GM13976 (cell line): ENCODE data around the gene XRCC5.
"Not testable (repeated sequence)": the region's sequence is repeated elsewhere in the genome, so short reads cannot be mapped to it uniquely, and the experiment has no call there.

Source experiments
- DNase-seq: peaks from one replicate; pipeline ENCODE4 v3.0.0; 2012; ENCODE audit warnings: low spot score
- in situ Hi-C: fragments of 300-500 bp; cut with MboI; formaldehyde crosslinking; loops from one replicate; pipeline ENCODE4 v1.12.0; 2022; ENCODE audit warnings: low sequenced_read_pairs, mixed read lengths, inconsistent platforms; ENCODE audit not compliant: unreplicated experiment
- TF ChIP-seq, protein P1 (sequence below): IDR thresholded peaks from 2 replicates; pipeline ENCODE4 v1.5.1; 2012; ENCODE audit warnings: borderline replicate concordance, mild to moderate bottlenecking; ENCODE audit not compliant: insufficient read depth; ENCODE audit errors: extremely low read depth, missing control alignments, control extremely low read depth

Gene XRCC5

DNA sequence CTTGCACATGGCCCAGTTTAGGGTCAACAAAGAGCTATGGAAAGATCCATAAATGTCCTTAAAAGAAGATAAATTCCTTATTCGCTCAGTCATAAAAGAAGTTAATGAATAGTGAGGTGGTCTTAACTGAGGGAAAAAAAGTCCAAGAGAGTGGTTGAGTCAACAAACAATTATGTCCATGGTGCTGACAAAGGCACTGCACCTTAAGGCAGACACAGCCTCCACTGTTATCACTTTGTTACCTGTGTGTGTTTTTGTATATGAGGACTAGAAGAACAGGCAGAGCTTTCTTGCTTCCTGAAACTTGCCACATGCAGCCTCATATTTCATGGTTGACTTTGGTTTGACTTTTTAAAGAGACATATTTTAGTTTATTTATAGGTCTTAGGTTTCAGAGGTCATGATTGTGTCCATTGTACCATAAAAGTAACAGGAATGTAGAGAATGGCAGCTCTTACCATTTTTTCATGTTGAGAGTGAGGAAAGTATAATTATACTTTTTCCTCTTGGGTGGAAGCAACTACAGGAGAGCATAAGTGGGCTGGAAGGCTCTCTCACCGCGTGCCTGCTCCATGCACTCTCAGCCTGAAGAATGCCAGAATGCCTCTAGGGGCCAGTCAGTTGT, 93.6 kb downstream of the XRCC5 start:
- DNase-seq: no peak
- in situ Hi-C loops: loop anchor here (25.0 kb wide), 1 partner anchor 460 kb away; no protein-coding TSS in a partner anchor
- TF ChIP-seq, protein P1, sequence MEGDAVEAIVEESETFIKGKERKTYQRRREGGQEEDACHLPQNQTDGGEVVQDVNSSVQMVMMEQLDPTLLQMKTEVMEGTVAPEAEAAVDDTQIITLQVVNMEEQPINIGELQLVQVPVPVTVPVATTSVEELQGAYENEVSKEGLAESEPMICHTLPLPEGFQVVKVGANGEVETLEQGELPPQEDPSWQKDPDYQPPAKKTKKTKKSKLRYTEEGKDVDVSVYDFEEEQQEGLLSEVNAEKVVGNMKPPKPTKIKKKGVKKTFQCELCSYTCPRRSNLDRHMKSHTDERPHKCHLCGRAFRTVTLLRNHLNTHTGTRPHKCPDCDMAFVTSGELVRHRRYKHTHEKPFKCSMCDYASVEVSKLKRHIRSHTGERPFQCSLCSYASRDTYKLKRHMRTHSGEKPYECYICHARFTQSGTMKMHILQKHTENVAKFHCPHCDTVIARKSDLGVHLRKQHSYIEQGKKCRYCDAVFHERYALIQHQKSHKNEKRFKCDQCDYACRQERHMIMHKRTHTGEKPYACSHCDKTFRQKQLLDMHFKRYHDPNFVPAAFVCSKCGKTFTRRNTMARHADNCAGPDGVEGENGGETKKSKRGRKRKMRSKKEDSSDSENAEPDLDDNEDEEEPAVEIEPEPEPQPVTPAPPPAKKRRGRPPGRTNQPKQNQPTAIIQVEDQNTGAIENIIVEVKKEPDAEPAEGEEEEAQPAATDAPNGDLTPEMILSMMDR: no peak

DNA sequence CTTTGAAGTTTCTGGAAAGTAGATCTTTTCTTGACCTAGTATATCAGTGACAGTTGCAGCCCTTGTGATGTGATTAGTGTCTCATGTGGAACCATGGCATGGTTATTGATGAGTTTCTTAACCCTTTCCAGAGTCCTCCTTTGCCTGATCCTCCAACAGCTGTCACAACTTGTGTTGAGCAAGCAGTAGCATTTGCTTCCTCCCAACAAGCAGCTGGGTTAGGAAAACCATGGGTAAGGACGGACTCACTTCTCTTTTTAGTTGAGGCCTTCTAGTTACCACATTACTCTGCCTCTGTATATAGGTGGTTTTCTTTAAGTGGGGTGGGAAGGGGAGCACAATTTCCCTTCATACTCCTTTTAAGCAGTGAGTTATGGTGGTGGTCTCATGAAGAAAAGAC, 96.3 kb downstream of the XRCC5 start:
- in situ Hi-C loops: loop anchor here (25.0 kb wide), 1 partner anchor 457 kb away; no protein-coding TSS in a partner anchor
- DNase-seq: no peak
- TF ChIP-seq, protein P1: no peak

DNA sequence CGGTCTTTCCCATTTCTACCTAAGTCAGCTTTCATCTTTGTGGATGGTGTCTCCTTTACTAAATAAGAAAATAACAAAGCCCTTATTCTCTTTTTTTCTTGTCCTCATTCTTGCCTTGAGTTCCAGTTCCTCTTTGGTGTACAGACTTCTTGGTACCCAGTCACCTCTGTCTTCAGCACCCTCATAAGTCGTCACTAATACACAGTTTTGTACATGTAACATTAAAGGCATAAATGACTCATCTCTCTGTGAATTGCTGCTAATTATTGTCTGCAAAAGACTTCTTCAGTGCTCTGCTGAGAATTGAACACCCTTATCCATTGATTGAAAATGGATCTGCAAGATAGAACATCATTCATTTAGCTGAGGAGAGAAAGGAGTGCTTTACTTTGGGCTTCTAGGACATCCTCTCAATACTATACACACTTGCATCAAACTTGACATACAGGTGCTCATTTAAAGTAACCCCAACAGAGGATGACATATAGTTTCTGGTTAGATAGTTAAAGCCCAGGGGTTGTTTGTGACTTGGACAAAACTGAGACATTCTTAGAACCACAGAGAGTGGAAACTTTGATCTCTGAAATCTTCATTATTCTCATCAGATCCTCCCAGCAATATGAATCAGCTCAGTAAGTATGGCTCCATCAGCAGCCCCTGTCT, 97.0 kb downstream of the XRCC5 start:
- TF ChIP-seq, protein P1: no peak
- in situ Hi-C loops: loop anchor here (25.0 kb wide), 1 partner anchor 456 kb away; no protein-coding TSS in a partner anchor
- peak; percentile 37 for DNase-seq

DNA sequence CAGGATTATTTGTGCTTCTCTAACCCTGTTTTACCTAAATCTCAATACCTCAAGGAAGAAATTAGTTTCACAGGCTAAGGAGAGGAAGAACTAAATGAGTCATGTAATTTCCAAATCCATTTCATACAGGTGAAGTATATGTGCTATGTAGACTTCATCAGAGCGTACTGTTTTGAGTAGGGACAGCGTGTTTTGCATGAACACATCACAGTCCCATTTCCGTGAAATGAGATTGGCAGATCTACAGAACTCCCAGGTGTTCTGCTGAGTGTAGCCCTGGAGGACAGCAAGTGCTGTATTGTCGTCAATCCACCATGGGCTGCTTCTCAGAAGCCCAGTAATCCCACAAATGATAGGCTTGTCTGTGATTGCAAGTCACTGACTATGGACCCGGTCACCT, 97.7 kb downstream of the XRCC5 start:
- DNase-seq: no peak
- in situ Hi-C loops: loop anchor here (25.0 kb wide), 1 partner anchor 455 kb away; no protein-coding TSS in a partner anchor
- TF ChIP-seq, protein P1: no peak

DNA sequence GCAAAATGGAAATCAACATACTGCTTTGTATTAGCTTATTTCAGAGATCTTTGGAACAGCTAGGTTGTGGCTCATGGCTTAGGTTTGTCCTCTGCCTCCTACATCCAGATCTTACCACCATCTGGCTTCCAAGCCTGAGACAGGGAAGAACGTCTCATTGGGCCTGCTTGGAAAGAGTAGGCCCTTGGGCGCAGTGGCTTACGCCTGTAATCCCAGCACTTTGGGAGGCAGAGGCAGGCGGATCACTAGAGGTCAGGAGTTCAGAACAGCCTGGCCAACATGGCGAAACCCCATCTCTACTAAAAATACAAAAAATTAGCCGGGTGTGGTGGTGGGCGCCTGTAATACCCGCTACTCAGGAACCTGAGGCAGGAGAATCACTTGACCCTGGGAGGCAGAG, 99.5 kb downstream of the XRCC5 start:
- DNase-seq: not testable (repeated sequence)
- in situ Hi-C loops: loop anchor here (25.0 kb wide), 1 partner anchor 454 kb away; no protein-coding TSS in a partner anchor

DNA sequence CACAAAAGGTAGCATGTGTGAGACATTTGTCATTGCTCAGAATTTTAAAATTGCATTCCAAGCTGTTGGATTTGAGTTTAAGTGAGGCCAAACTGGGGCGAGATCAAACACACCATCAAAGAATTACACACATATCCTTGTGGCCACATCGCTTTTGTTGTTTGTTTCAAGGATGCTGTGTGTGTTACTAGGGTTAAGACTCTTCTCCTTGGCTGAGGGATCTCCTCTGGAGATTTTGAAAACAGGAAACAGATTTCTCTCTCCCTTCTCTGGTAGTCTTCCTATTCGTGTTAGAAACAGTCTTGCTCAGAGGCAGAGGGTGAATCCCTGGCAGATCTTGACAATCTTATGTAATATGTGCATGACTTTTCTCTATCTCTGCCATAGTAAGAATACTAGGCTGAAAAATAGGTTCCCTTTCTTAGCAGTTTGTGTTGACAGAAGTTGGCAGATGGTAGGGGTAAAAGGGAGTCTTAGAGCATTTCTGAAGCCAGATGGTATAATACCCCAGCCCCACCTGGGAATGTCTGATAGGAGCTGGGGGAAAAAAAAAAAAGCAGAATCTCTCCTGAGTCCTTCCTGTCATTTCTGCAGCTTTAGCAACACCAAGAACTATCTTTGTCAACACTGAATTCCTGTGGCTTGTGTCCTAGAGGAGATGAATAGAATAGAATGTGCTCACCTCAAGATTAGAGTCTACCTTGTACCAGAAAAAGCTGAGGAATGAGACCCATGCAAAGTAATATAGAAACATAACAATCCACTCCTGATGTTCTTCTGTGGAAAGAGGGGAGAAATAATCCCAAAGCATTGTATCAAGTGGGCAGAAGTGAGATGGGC, 101.8 kb downstream of the XRCC5 start:
- no peak for DNase-seq
- in situ Hi-C loops: loop anchor here (25.0 kb wide), 1 partner anchor 451 kb away; no protein-coding TSS in a partner anchor
- TF ChIP-seq, protein P1: no peak

DNA sequence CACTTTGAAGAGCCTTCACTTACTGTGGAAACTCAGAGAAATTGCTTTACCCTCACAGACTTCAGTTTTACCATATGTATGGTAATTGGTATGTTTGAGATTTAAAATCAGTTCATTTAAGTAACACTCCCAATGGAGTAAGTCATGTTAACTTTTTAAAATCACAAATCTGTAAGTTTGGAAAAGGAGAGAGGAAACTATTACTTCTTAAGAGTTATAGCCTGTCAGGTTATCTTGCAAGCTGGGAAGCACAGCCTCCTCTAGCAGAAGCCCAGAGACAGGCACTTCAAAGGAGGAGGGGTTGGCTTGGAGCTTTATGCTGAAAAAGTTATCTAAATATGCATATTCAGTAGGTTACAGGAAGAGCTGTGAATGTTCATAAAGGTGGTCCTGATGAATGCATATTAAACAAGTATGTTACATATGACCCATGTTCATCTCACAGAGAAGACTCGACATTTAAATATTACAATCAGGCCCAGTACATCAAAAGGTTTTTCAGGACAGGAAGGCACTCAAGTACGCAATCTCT, 102.5 kb downstream of the XRCC5 start:
- TF ChIP-seq, protein P1: no peak
- no peak for DNase-seq
- in situ Hi-C loops: loop anchor here (25.0 kb wide), 1 partner anchor 451 kb away; no protein-coding TSS in a partner anchor
